T-helper 1 cell (primary cell): ENCODE results near the gene PFKP.

Source experiments
- DNase-seq, 5 donors: peaks; one replicate each; pipeline ENCODE4 v3.0.0-alpha.2; 2012 to 2020

The PFKP gene

GRCh38 chr10:3117486-3117885 lies 50.1 kb downstream of the PFKP start:
- no peak for DNase-seq

DNA sequence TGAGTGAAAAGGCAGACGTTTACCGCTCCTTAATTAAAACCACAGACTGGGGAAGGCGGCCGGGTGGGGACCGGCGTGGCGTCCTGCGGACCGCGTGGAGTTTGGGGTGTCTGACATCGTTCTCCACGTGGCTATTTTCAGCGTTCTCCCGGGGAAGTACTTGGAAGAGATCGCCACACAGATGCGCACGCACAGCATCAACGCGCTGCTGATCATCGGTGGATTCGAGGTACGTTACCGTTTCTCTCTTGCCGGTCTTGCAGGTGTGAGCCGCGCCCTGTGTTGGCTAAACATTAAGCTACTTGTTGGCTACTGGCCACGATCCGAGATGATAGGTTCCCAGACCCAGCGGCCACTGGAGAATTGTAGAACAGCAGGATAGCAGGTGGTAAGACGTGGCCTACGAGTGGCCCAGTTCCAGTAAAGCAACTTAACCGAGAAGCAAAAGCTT lies 51.3 kb downstream of the PFKP start:
- DNase-seq, result no peak

GRCh38 chr10:3119796-3120459 lies 52.6 kb downstream of the PFKP start:
- DNase-seq, result no peak

GRCh38 chr10:3122034-3122433 lies 54.7 kb downstream of the PFKP start:
- DNase-seq, result no peak

- no peak for DNase-seq
Measured at GRCh38 chr10:3122486-3123205, 55.3 kb downstream of the PFKP start.

DNA sequence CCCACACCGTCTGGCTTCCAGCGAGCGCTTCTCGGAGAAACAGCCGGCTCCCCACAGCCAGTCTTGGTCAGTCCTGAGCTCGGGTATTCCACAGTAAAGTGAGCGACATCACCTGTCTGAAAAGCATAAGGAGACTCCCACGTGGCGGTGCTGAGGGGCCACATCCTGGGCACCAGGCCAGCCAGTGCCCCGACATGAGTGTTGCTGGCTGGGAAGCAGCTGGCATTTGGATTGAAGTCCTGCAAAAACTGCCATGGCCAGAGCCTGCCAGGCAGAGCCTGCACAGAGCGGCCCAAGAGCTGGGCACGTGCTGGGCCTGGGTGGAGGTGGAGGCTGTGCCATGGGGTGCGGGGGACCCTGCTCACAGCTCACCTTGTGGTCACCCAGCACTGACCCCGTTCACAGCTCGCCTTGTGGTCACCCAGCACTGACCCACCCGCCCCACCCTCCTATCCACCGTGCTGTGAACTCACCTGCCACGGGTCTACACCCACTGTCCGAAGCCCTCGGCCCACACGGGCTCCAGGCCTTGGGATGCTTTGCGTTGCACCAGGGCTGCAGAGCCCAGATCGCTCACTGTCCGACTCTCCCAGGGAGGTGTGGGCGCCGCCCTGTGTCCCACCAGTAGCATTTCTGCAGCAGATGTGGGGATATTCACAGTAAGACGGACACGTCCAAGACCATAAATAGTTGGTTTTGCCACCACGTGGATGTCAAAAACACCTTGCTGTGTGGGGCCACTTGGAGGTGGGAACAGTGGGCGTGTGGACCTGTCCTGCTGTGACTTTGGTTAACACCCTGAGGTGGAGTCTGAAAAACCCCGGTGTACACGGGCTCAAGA lies 56.4 kb downstream of the PFKP start:
- no peak for DNase-seq

- no peak for DNase-seq
Measured at GRCh38 chr10:3124412-3125175, 57.2 kb downstream of the PFKP start.

DNA sequence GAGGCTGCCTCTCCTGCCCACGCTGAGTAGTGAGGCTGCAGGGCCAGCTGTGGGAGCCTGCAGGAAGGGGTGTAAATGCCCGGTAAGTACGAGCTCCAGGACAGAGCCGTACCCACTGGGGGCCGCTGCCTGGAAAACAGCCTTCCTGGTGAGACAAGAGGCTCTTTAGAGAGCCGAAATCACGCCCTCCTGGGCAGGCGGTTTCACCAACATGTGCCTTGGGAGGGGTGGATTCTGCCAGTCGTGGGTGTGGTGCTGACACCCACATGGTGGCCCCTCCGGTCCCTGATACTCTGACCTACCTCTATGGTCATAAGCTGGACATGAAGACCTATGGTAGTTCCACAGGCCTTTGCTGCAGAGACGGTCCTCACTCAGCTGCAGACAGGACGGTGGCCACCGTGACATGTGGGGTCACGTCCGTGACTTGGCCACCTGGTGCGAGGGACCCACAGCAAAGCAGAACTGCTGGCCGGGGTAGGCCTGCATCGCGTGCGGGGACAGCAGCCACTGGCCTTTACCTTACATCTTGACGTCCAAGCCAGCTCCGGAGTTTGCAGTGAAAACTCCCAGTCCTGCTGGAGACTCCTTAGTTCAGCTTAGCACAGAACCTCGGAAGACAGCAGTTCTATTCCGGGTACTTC lies 58.3 kb downstream of the PFKP start:
- no peak for DNase-seq

DNA sequence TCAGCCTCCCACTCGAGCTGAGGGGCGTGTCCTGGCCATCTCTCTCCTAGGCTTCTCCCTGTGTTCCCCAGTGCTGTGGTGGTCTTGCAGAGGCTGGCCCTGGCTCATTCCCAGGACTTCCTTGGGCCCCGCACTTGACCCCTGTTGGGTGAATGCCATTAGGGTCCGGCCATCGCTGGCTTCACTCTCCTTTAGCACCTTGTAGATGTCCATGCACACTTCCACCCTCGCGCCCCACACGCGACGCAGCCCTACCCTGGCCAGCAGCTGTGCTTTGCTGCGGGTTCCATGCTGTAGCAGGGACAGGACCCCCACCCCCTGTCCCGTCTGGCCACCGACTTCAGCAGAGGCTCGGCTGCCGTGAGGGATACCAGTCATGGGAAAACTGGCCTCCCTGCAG lies 58.9 kb downstream of the PFKP start:
- DNase-seq, result no peak

- DNase-seq, result no peak
Measured at GRCh38 chr10:3126741-3127346, 59.5 kb downstream of the PFKP start.

DNA sequence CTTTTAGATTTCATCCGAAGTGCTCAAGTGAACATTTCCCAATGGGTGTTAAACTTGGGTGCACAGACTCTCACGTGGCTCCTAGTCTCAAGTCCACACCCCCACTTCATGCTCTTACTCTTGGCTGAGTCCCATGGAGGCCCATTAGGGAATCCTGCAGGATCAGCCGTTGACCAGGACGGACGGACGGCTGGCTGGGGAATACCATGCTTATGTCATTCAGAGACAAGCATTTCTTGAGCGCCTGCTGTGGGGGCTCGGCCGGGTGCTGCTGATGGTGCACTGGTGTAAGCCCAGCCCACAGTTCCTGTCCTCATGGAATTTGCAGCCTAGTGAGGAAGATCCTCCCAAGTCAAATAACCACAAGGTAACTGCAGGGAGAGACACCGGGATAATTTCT lies 60.6 kb downstream of the PFKP start:
- DNase-seq, result no peak

DNA sequence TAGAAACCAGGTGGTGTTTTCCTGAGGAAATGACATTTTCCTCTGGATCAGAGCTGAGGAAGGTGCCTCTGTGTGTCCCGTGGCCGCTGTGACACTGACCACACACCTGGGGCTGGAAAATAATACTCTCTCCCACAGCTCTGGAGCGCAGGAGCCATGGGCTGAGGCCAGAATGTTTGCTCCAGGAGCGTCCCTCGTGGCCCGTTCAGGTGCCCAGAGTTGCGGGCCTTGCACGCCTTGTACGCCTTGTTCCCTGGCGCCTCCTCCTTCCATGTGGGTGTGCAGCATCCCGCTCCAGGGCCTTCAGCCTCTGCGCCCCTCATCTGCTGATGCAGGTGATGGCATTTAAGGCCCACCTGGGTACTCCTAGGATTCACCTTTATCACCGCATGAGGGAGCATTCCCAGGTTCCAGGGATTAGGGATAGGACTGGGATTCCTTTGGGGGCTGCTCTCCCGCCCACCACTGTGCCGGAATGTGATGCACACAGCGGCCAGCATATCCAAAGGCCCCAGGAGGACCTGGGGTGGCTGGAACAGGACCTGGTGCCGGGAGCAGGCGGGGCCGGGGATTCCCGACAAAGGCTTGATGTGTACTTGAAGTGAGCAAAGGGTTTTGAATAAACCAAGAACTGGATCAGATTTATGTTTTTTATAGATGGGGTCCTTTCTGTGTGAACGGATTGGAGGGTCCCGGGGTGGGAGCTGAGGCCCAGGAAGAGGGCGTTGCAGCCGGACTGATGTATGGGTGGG lies 61.2 kb downstream of the PFKP start:
- no peak for DNase-seq

GRCh38 chr10:3129581-3130340 lies 62.4 kb downstream of the PFKP start:
- no peak for DNase-seq

GRCh38 chr10:3131098-3131497 lies 63.8 kb downstream of the PFKP start:
- no peak for DNase-seq

- no peak for DNase-seq
Measured at GRCh38 chr10:3132036-3133025, 65.0 kb downstream of the PFKP start.

DNA sequence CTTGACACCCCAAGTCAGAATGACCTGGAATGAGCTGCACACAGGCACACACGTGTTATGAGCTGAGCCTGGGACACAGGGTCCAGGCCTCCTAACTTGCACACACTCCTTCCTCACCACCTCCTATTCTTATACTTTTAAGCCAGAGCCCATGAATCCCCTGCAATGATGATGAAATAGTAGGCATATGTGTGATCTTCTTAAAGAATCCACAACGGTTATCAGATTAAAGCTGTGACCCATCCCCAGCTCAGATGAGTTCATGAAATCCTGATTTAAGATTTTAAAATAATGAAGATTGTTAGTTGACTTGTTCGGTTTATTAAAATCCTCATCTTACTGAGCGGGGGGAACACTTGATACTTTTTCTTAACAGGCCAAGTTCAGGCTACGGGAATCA lies 66.6 kb downstream of the PFKP start:
- no peak for DNase-seq

DNA sequence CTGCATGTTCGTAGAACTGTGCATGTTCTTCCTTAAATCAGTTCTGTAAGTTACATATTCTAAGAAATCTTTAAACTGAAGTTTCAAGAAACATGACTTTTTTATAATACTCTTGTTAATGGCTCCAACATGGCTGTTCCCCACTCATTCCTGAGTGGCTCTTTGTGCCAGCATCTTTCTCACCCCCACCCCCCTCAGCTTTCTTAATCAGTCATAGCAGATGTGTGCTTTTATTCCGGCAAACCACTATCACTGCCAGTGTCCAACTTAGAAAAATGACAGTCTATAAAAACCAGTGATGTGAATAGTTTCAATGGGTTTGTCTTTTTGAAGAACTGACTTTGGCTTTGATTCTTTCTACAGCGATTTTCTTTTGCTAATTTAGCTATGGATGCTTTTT lies 67.7 kb downstream of the PFKP start:
- no peak for DNase-seq

GRCh38 chr10:3136336-3136735 lies 69.0 kb downstream of the PFKP start:
- DNase-seq, result no peak
